ENCODE measurements around the gene DPYSL5.

DPYSL5 gene

GRCh38 chr2:26847655-26848335, at the start of gene DPYSL5:
Gene DPYSL5 (plus strand): TSS chr2:26848132. CDS start chr2:26898500, 50,368 bp downstream.
- H3K4me3 Mint-ChIP-seq = peak within 1 kb of the TSS; percentile 87 to 89 (median 89)
- TF ChIP-seq CTCF (IDR thresholded peaks at IDR 0.05; ENCODE audit: unreplicated experiment in 3 of 3) = no peak
- peaks cover 80% of the 10 kb centered on the region for H3K27me3 Mint-ChIP-seq (ENCODE audit: low read depth)
- H3K36me3 Mint-ChIP-seq (ENCODE audit: low read depth) = no peaks in the 10 kb centered on the region
- H3K9me3 Mint-ChIP-seq = no peaks in the 10 kb centered on the region
- H3K27ac Mint-ChIP-seq = peak within 1 kb of the TSS in 1 of 3 experiments; percentile 37
- H3K4me1 Mint-ChIP-seq = peaks cover 29% of the 10 kb centered on the region

GRCh38 chr2:26801328-26801727, 46.6 kb upstream of the DPYSL5 start:
- H3K9me3 Mint-ChIP-seq = no peaks in the 10 kb centered on the region
- no peaks in the 10 kb centered on the region for H3K27me3 Mint-ChIP-seq (ENCODE audit: low read depth)
- H3K4me1 Mint-ChIP-seq = no peaks in the 10 kb centered on the region
- H3K27ac Mint-ChIP-seq = no peak overlapping the region
- no peak for TF ChIP-seq CTCF (IDR thresholded peaks at IDR 0.05; ENCODE audit: unreplicated experiment in 3 of 3)
- no peak overlapping the region for H3K4me3 Mint-ChIP-seq
- peaks cover 32% of the 10 kb centered on the region for H3K36me3 Mint-ChIP-seq (ENCODE audit: low read depth)

GRCh38 chr2:26801796-26802195, 46.1 kb upstream of the DPYSL5 start:
- H3K27me3 Mint-ChIP-seq (ENCODE audit: low read depth) = no peaks in the 10 kb centered on the region

GRCh38 chr2:26805241-26805676, 42.7 kb upstream of the DPYSL5 start:
- H3K4me1 Mint-ChIP-seq = peaks cover 9% of the 10 kb centered on the region
- peaks cover 8% of the 10 kb centered on the region for H3K36me3 Mint-ChIP-seq (ENCODE audit: low read depth)
- no peaks in the 10 kb centered on the region for H3K9me3 Mint-ChIP-seq
- TF ChIP-seq CTCF (IDR thresholded peaks at IDR 0.05; ENCODE audit: unreplicated experiment in 3 of 3) = no peak
- H3K27ac Mint-ChIP-seq = no peak overlapping the region
- H3K27me3 Mint-ChIP-seq (ENCODE audit: low read depth) = peaks cover 6% of the 10 kb centered on the region
- no peak overlapping the region for H3K4me3 Mint-ChIP-seq

More at GRCh38 chr2:26801796-26802195, 46.1 kb upstream of the DPYSL5 start:
- no peak overlapping the region for H3K4me3 Mint-ChIP-seq
- peaks cover 28% of the 10 kb centered on the region for H3K36me3 Mint-ChIP-seq (ENCODE audit: low read depth)
- no peak for TF ChIP-seq CTCF (IDR thresholded peaks at IDR 0.05; ENCODE audit: unreplicated experiment in 3 of 3)
- no peaks in the 10 kb centered on the region for H3K4me1 Mint-ChIP-seq
- no peaks in the 10 kb centered on the region for H3K9me3 Mint-ChIP-seq
- no peak overlapping the region for H3K27ac Mint-ChIP-seq

GRCh38 chr2:26807788-26808460, 40.0 kb upstream of the DPYSL5 start:
- no peak overlapping the region for H3K27ac Mint-ChIP-seq
- no peak overlapping the region for H3K4me3 Mint-ChIP-seq
- no peak for TF ChIP-seq CTCF (IDR thresholded peaks at IDR 0.05; ENCODE audit: unreplicated experiment in 3 of 3)
- H3K36me3 Mint-ChIP-seq (ENCODE audit: low read depth) = no peaks in the 10 kb centered on the region
- peaks cover 8% of the 10 kb centered on the region for H3K27me3 Mint-ChIP-seq (ENCODE audit: low read depth)
- H3K9me3 Mint-ChIP-seq = no peaks in the 10 kb centered on the region
- peaks cover 9% of the 10 kb centered on the region for H3K4me1 Mint-ChIP-seq
